Measurements from ENCODE around the gene SUPT6H. TPM values are rescaled to one million over a fixed set of nuclear protein-coding genes. Genes with fewer than 3 reads are reported as not detected.

Gene SUPT6H
- total and polyA plus RNA-seq, 9 of the 15 experiments (the other 6 are each of a cell fraction or from before 2014, with no cell fraction given) = 1.7 to 77.7 (median 49.2) TPM

- 0 out of 2 replicates have a peak, but pooled peaks have one; percentile 1 for TF ChIP-seq GTF2F1 (IDR thresholded peaks at IDR 0.05; ENCODE audit: low read depth, low read length)
- TF ChIP-seq ZNF511 (CRISPR knock-in tag; IDR thresholded peaks at IDR 0.05) = peak; percentile 44; the same call in 1 of the 2 replicates
- TF ChIP-seq ZNF143 (CRISPR knock-in tag; IDR thresholded peaks at IDR 0.05) = peak; percentile 47
- TF ChIP-seq ZHX1 (conservative IDR thresholded peaks at IDR 0.05; ENCODE audit: low read length) = 0 out of 2 replicates have a peak, but pooled peaks have one; percentile 43
- TF ChIP-seq BRD9 (IDR thresholded peaks at IDR 0.05; ENCODE audit: low read depth, partially characterized antibody) = no peak
- peak; percentile 46; the same call in 1 of the 2 replicates for TF ChIP-seq THRB (CRISPR knock-in tag; conservative IDR thresholded peaks at IDR 0.05)
- peak; percentile 59 for TF ChIP-seq POLR2AphosphoS5 (IDR thresholded peaks at IDR 0.05; ENCODE audit: control insufficient read depth, insufficient read depth, low read depth, low read length)
- peak; percentile 94 for TF ChIP-seq POLR2G (IDR thresholded peaks at IDR 0.05; ENCODE audit: low read depth, low read length)
- TF ChIP-seq GABPB1 (CRISPR knock-in tag; IDR thresholded peaks at IDR 0.05) = peak; percentile 85; the same call in 1 of the 2 replicates
- peak; percentile 92 for TF ChIP-seq SP1 (CRISPR knock-in tag; IDR thresholded peaks at IDR 0.05)
- no peak for TF ChIP-seq GTF2B (IDR thresholded peaks at IDR 0.05; ENCODE audit: extremely low read depth, insufficient read length)
- 0 out of 2 replicates have a peak, but pooled peaks have one; percentile 6 for TF ChIP-seq DPF2 (IDR thresholded peaks at IDR 0.05)
- 0 out of 2 replicates have a peak, but pooled peaks have one; percentile 36 for TF ChIP-seq ZNF431 (CRISPR knock-in tag; IDR thresholded peaks at IDR 0.05)
- no peak for TF ChIP-seq YBX1 (IDR thresholded peaks at IDR 0.05)
- no peak for TF ChIP-seq ZNF445 (CRISPR knock-in tag; IDR thresholded peaks at IDR 0.05; ENCODE audit: low read depth)
- no peak for TF ChIP-seq ZNF696 (CRISPR knock-in tag; conservative IDR thresholded peaks at IDR 0.05)
- TF ChIP-seq ZNF592 (IDR thresholded peaks at IDR 0.05) = no peak
Observed at GRCh38 chr17:28728364-28729200, 66.6 kb downstream of the SUPT6H start, which contains the start of gene NEK8 (continued).

All from K562 (cell line).